Body of pancreas (tissue), 4 donors: ENCODE measurements around the gene SEC22A.
"Not testable (repeated sequence)": the region's sequence is repeated elsewhere in the genome, so short reads cannot be mapped to it uniquely, and the experiment has no call there.

Experiments used
- CTCF ChIP-seq, 7 experiments: fragments of 450-650 bp in 4 of 7; fragments of 200-600 bp in 3 of 7; sonication (generic) in 3 of 7; IDR thresholded peaks; one replicate each; pipeline ENCODE4 v1.5.1; 2016 to 2019; ENCODE audit warnings: antibody characterized with exemption in 7 of 7
- POLR2A ChIP-seq, 3 donors: fragments of 450-650 bp; IDR thresholded peaks; one replicate each; pipeline ENCODE4 v1.6.1; 2016; ENCODE audit warnings: antibody characterized with exemption in 3 of 3, mild to moderate bottlenecking in 2 of 3

- TF ChIP-seq CTCF, POLR2A (IDR thresholded peaks at IDR 0.05): not testable (repeated sequence)
These were observed 19.6 kb downstream of the SEC22A start for GRCh38 chr3:123221369-123221768.
